SU-DHL-6 (cell line): ENCODE data around the gene RABL3.

ENCODE experiments used
- H2AFZ ChIP-seq: fragments of 200-600 bp; sonication (generic); 2 replicates; pipeline ENCODE4 v1.6.1; 2014; ENCODE audit warnings: low read depth, mild to moderate bottlenecking, moderate library complexity, mixed read lengths, antibody characterized with exemption, low read length; ENCODE audit not compliant: severe bottlenecking
- H3F3A ChIP-seq: fragments of 200-600 bp; shearing (Covaris generic); 2 replicates; pipeline ENCODE4 v1.6.0; 2016; ENCODE audit warnings: antibody characterized with exemption, mild to moderate bottlenecking; ENCODE audit not compliant: insufficient read depth
- H3K27ac ChIP-seq: fragments of 200-600 bp; sonication (generic); 2 replicates; pipeline ENCODE4 v1.5.1; 2016; ENCODE audit warnings: low read depth, mild to moderate bottlenecking, low read length, moderate library complexity, mixed read lengths
- H3K27me3 ChIP-seq: fragments of 200-600 bp; sonication (generic), shearing (Covaris generic); 2 replicates; pipeline ENCODE4 v1.6.0; 2014; ENCODE audit warnings: mild to moderate bottlenecking, low read length
- H3K36me3 ChIP-seq: fragments of 200-600 bp; sonication (generic); 2 replicates; pipeline ENCODE4 v1.6.1; 2014; ENCODE audit warnings: mild to moderate bottlenecking, low read length, mixed read lengths
- H3K4me2 ChIP-seq: fragments of 300-600, 200-600 bp; shearing (Covaris generic), sonication (generic); 2 replicates; pipeline ENCODE4 v1.6.0; 2014; ENCODE audit warnings: low read length, low read depth, mild to moderate bottlenecking; ENCODE audit not compliant: poor library complexity, severe bottlenecking
- H3K4me3 ChIP-seq: fragments of 200-600 bp; sonication (generic); 2 replicates; pipeline ENCODE4 v1.5.1; 2014; ENCODE audit warnings: antibody characterized with exemption, low read length, mild to moderate bottlenecking, mixed read lengths; ENCODE audit not compliant: insufficient read depth, poor library complexity, severe bottlenecking
- H3K79me2 ChIP-seq: fragments of 200-600 bp; sonication (generic); 2 replicates; pipeline ENCODE4 v1.6.1; 2014; ENCODE audit warnings: mild to moderate bottlenecking, low read length, moderate library complexity; ENCODE audit not compliant: insufficient read depth
- H3K9ac ChIP-seq: fragments of 200-600 bp; sonication (generic); 2 replicates; pipeline ENCODE4 v1.7.0; 2014; ENCODE audit warnings: mild to moderate bottlenecking, low read length
- H3K9me2 ChIP-seq: fragments of 200-600 bp; sonication (generic); replicated peaks from 2 replicates; pipeline ENCODE4 v1.6.1; 2014; ENCODE audit warnings: low read length; ENCODE audit not compliant: insufficient read depth
- H3K9me3 ChIP-seq: fragments of 200-600 bp; sonication (generic); 2 replicates; pipeline ENCODE4 v1.6.1; 2014; ENCODE audit warnings: low read length, mixed read lengths; ENCODE audit not compliant: insufficient read depth
- H4K20me1 ChIP-seq: fragments of 200-600 bp; sonication (generic); 2 replicates; pipeline ENCODE4 v1.6.1; 2014; ENCODE audit warnings: low read depth, mild to moderate bottlenecking, antibody characterized with exemption, low read length, moderate library complexity, mixed read lengths
- EZH2phosphoT487 ChIP-seq: fragments of 200-600 bp; sonication (generic), shearing (Covaris generic); conservative IDR thresholded peaks from 2 replicates; pipeline ENCODE4 v1.6.1; 2018; ENCODE audit warnings: mild to moderate bottlenecking, antibody characterized with exemption, low read length, moderate library complexity, mixed read lengths
- TF ChIP-seq, protein P1 (sequence below): fragments of 200-600 bp; sonication (generic); IDR thresholded peaks from one replicate; pipeline ENCODE4 v1.5.1; 2017; ENCODE audit warnings: antibody characterized with exemption, mild to moderate bottlenecking, low read length, moderate library complexity; ENCODE audit not compliant: insufficient read depth, poor library complexity, severe bottlenecking

RABL3 gene

DNA sequence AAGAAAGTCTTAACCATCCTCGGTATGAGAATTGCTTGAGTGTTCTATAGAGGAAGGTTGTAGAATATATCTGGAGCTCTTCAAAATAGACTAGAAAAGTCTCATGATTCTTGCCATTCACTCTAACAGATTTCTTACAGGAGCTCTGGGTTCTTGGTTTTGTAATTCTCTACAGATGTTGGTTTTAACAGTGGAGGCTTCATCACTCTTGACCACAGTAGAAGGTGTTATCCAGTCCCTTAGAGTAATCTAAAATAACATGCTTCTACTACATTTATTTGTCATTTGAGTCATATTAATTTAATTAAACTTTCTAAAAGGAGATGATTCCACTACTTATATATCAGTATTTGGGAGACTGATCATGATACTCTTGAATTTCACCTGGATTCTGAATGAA, 9.9 kb upstream of the RABL3 start:
- Histone ChIP-seq H3K79me2 (peaks cover 70% of the 10 kb centered on the region), H3K36me3 (peaks cover 39% of the 10 kb centered on the region), H3K27ac (no peak overlapping the region), H3K9me2 (no peaks in the 10 kb centered on the region), H3K9me3 (no peaks in the 10 kb centered on the region), H2AFZ (no peak overlapping the region), H3F3A (no peaks in the 10 kb centered on the region), H3K4me2 (no peak overlapping the region), H3K4me3 (no peak overlapping the region), H4K20me1 (peaks cover 4% of the 10 kb centered on the region), H3K27me3 (no peaks in the 10 kb centered on the region), H3K9ac (no peak overlapping the region)
- TF ChIP-seq, protein P1, sequence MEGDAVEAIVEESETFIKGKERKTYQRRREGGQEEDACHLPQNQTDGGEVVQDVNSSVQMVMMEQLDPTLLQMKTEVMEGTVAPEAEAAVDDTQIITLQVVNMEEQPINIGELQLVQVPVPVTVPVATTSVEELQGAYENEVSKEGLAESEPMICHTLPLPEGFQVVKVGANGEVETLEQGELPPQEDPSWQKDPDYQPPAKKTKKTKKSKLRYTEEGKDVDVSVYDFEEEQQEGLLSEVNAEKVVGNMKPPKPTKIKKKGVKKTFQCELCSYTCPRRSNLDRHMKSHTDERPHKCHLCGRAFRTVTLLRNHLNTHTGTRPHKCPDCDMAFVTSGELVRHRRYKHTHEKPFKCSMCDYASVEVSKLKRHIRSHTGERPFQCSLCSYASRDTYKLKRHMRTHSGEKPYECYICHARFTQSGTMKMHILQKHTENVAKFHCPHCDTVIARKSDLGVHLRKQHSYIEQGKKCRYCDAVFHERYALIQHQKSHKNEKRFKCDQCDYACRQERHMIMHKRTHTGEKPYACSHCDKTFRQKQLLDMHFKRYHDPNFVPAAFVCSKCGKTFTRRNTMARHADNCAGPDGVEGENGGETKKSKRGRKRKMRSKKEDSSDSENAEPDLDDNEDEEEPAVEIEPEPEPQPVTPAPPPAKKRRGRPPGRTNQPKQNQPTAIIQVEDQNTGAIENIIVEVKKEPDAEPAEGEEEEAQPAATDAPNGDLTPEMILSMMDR: no peak
- no peak for TF ChIP-seq EZH2phosphoT487

GRCh38 chr3:120749843-120750242, 7.5 kb upstream of the RABL3 start:
- H3K9me3 ChIP-seq: no peaks in the 10 kb centered on the region
- H3K27me3 ChIP-seq: no peaks in the 10 kb centered on the region
- H3K4me2 ChIP-seq: no peak overlapping the region
- no peak overlapping the region for H3K9ac ChIP-seq
- TF ChIP-seq, protein P1: no peak
- H2AFZ ChIP-seq: no peak overlapping the region
- no peaks in the 10 kb centered on the region for H3K9me2 ChIP-seq
- no peaks in the 10 kb centered on the region for H3F3A ChIP-seq
- no peaks in the 10 kb centered on the region; the same call in 1 of the 2 replicates for H4K20me1 ChIP-seq
- no peak overlapping the region for H3K27ac ChIP-seq
- peaks cover 31% of the 10 kb centered on the region for H3K36me3 ChIP-seq
- peaks cover 71% of the 10 kb centered on the region for H3K79me2 ChIP-seq
- no peak overlapping the region for H3K4me3 ChIP-seq

DNA sequence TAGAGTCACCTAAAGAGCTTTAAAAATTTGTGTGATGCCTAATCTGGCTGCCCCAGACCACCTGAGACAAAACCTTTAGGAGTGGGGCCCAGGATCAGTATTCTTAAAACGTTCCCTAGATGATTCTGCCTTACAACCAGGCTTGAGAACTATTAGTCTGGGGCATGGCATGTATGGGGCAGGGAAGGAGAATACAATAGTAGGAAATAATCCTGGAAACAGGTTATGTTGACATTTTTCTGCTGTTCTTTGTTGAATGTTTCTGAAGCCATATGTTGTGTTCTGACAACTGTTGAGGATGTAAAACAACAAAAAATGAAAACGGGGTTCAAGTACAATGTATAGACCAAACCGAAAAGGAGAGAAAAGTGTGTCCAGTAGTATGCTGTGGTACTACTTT, 3.1 kb upstream of the RABL3 start:
- Histone ChIP-seq H3K27me3 (no peaks in the 10 kb centered on the region), H4K20me1 (no peaks in the 10 kb centered on the region), H3K36me3 (0 out of 2 replicates have a peak, but pooled peaks cover 3% of the 10 kb centered on the region), H3K9me2 (no peaks in the 10 kb centered on the region), H3K9me3 (no peaks in the 10 kb centered on the region), H3K79me2 (peaks cover 71% of the 10 kb centered on the region), H3K9ac (no peak overlapping the region), H3K4me3 (no peak overlapping the region), H3K4me2 (no peak overlapping the region), H2AFZ (no peak overlapping the region), H3K27ac (no peak overlapping the region), H3F3A (no peaks in the 10 kb centered on the region)
- TF ChIP-seq EZH2phosphoT487: no peak
- TF ChIP-seq, protein P1: no peak
